ENCODE data around the gene FAM171A1.
"Not testable (repeated sequence)": the region's sequence is repeated elsewhere in the genome, so short reads cannot be mapped to it uniquely, and the experiment has no call there.

FAM171A1 gene

DNA sequence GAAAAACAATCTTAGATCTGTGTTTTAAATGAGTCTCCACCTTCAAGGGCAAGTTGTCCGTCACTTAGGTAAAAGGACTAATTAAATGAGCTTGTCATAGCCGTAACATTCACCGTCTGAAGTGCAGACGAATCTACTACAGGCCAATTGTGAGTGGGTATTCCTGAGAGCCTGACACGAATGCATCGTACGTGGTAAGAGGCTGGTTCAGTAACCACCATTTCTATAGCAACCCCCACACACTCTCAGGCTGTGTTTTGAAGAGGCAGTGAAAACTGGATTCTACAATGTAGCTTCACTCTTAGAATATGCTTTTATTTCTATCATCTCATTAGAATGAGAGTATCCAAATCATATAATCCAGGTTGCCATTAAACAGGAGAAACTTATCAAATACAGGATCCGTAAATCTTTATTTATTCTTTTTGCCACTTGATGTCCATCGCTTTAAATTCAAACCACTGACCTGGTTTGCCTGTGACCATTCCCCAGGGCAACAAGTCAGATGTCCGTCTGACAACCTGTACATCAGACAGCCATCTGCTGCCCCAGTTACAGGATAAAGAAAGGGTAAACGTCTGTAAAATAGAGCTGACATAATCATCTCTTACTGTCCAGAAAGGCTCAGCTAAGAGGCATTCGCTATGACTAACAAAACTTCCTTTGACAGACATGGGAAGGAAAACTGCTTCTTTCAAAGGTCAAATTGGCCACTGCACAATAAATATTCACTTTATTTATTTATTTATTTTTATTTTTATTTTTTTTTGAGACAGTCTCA, 132.3 kb downstream of the FAM171A1 start:
- no peak for DNase-seq

DNA sequence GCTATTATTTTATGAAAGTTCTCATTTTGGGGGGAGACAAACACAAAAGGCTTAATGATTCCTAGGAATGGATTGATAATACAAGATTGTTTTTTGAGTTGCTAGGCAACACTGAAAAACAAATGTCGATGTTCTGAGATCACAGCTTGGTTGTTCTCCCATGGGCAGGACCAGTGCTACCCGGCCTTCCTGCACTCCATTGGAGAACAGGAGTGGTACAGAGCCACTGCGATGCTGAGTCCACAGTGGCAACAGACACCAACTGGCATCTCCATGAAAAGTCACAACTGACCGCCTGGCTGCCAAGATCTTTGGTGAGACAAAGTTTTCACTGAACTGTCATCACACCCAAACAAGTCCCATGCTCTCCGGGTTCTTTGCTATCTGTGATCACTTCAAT, 133.7 kb downstream of the FAM171A1 start:
- no peak for DNase-seq

DNA sequence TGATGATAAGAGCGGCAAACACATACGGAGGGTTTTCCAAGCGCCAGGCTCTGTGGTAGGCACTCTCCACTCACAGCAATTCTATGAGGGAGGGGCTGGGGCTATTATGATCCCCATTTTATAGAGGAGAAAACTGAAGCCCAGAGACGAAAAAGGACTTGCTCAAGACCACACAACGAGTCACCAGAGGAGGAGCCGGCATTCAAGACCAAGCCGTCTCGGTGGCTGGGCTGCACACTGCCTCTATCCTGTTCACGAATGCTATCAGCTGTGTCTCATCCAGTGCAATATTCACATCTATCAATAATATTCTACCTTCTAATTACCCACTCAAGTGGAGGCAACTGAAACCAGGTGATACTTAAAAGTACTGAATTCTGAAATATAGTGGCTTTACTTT, 134.7 kb downstream of the FAM171A1 start:
- peak; percentile 69 for DNase-seq

DNA sequence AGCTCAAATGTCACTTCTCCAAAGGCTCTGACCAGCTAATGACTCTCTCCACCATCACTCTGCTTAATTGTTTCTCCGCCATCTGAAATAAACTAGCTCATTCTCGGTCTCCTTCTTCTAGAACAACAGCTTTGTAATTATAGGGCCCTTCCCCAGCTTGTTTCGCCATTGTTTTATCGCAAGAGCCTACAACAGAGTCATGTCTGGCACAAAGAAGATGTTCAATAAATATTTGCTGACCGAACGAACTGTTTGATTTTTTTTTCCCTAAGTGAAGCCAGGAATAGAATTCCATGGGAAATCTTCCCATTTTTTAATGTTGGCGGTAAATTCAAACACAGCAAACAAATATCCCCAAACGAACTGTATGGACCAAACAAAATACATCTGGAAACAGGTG, 138.8 kb downstream of the FAM171A1 start:
- DNase-seq = no peak

DNA sequence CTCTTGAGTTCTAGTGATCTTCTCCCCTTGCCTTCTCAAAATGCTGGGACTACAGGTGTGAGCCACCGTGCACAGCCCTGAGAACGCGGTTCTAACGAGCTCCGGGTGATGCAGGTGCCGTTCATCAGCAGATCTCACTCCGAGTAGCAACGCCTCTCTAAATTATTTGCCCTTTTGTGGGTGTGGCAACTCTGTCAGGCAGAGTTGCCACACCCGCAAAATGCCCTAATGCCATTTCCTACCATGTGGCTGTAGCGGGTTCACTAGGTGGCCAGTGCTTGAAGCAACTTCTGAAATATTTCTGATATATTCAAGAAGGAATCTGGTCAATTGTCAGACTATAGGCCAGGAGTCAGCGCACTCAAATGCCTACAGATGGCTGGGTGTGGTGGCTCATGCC, 139.7 kb downstream of the FAM171A1 start:
- DNase-seq = no peak

DNA sequence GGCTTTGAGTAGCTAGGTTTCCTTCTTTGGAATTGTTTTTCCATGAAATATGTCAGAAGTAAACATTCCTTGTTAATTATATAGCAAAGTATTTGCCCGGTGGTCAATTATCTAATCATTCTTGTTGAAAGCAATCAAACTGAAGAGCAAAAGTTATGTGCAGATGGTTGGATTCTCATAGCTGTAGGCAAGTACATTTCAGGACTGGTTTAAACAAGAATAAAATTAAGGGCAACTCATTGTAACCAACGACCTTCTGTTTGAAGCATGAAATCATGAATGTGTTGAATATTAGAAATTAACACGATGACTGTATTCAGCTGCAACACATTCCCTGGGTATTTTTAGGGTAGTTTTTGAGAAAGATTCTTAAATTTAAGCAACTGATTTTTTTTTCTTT, 140.8 kb downstream of the FAM171A1 start:
- DNase-seq = no peak

DNA sequence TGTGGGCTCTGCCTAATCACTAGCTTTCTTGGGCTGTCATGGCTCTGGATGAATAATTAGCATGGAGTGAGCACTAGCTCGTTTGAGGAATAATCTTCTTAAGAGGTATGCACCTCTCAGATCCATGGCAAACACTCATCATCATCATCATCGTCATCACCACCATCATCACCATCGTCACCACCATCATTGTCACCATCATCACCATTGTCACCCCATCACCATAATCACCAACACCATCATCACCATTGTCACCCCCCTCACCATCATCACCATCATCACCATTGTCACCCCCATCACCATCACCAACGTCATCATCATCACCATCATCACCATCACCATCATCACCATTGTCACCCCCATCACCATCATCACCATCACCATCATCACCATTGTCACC, 141.8 kb downstream of the FAM171A1 start:
- DNase-seq = peak; percentile 0

DNA sequence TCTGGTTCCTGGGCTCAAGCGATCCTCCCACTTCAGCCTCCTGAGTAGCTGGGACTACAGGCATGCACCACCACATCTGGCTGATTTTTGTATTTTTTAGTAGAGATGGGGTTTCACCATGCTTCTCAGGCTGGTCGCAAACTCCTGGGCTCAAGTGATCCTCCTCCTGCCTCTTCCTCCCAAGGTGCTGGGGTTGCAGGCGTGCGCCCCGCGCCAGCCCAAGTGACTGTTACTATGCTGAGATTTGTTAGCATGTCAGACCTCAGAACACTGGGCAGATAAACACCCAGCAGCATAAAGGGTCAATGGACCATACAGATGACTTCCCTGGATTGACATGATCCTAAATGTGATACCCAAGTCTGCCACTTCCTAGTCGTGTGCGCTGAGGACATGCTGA, 142.7 kb downstream of the FAM171A1 start:
- peak; percentile 29 for DNase-seq

DNA sequence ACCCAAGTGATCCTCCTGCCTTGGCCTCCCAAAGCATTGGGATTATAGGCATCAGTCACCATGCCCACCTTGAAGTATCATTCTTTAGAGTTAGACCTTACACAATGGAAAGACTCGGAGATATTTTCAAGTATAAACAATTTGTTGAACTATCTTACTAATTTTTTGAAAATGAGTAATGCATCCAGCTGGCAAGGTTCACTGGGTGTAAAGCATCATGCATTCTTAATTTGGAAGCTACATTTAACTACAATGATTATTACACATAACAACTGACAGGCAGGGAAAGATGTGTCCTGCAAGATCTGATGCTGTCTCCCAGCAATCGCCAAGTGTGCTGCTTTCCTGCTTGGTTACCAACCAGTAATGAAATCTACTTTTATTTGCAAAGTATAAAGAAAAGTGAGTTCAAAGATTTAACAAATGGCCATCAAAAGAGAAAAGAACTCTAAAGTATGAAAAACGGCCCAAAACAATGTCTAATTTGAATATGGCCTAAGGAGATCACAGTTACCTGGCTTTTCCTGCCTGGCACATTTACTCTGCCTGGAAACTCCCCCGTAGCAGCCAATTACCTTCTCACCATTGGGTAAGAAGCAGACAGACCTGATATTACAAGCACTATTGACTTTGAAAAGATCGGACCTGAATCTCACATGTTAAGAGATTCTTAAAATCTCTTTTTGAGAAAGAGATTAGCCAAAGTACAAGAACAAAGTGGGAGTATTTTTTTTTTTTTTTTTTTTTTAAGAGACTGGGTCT, 143.3 kb downstream of the FAM171A1 start:
- no peak for DNase-seq

DNA sequence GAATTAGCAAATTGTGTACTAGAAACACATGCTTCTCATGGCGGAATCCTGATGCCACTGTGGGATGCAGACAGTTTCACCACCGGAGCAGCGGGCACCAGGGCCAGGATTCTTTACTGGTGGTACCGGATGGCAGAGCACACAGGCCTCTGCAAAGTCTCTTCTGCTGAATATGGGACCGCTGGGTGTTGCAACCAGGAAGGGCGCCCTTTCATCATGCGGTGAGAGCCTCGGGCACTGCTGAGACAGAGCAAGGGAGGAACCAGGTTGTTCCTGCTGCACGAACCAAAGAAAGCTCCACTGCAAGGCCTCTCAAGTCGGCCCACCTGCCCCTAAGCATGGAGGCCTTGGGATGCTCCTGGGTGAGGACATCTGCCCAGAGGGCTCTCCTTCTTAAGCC, 145.6 kb downstream of the FAM171A1 start:
- DNase-seq = no peak

DNA sequence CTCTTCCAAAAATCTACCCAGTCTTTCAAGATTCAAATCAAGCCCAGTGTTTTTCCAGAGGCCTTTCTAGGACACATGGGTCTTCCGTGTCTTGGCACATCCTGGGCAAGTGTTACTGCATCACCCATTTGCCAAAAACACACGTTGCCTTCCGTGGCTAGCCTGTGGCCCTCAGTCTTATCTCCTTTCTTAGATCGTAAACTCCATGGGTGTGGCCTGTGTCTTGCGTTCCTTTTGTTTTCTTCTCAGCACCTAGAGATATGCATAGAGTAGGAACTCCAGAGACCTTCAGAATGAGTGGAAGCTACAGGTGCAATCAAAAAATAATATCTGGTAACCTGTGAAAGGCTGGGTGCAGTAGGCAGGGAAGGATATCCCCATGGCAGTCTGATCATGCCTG, 146.1 kb downstream of the FAM171A1 start:
- no peak for DNase-seq

DNA sequence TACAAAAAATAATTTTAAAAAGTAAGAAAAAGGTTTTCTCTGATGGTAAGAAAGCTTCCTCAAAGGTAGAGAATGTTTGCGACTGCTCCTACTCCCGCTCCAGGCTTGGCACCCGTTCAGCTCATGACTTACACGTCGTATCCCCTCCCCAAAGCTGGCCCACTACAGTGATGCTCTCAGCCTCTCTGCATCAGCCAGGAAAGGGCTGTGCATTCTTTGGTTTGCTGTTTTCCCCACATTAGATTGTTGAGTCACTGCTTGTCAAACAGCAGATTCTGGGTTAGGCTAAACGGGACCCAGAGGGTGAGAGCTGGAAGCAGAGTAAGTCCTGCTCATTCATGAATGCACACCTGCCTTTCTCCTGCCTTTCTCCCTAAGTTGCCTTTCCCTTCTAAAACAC, 147.9 kb downstream of the FAM171A1 start:
- DNase-seq = no peak

DNA sequence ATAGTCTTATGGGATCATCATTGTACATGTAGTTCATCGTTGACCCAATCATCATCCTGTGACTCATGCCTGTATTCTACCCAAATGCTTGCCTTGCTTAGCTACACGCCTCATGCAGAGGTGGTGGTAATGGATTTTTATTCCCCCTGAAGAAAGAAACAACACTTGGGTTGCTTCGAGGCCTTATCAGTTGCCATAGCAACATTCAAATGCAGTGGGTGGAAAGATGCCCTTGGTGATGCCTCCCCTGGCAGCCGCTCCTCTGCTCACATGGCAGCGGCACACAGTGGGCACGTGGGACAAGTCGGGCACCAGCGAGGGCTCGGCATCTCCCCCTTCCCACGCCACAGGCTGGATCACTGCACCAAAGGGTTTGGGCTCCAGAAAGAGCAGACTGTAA, 148.6 kb downstream of the FAM171A1 start:
- DNase-seq = no peak

DNA sequence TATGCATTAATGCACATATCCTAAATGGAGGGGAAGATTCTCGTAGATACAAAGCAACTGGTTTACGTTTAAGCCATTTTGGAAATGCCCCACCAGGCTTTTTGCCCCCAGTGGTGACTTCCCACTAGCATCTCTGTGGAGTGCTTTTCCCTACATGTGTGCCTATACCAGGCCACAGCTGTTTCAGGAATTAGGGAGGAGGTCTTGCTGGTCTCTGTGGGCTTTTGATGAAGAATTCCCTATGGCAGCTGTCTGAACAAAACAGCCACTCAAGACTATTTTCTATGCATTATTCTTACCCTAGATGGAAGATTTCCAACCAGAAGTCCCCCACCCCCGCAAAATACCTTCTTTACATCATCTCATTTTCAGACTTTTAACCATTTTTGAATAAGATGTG, 150.6 kb downstream of the FAM171A1 start:
- DNase-seq = no peak

DNA sequence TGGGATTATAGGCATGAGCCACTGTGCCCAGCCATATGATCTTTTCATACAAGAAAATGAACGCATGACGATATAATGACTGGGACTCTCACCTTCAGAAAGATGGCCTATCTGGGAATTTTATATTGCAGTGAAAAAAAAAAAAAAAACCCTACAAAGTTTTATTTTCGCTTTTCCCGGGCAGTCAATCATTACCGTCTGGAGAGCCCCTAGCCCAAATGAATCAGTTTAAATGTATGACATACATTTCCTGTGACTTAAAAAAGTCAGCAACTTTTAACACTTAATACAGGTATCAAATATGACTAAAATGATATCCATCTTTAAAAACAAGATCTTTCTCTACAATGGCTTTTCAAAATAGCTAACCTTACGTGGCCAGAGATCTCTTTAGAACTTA, 154.4 kb downstream of the FAM171A1 start:
- DNase-seq = no peak

DNA sequence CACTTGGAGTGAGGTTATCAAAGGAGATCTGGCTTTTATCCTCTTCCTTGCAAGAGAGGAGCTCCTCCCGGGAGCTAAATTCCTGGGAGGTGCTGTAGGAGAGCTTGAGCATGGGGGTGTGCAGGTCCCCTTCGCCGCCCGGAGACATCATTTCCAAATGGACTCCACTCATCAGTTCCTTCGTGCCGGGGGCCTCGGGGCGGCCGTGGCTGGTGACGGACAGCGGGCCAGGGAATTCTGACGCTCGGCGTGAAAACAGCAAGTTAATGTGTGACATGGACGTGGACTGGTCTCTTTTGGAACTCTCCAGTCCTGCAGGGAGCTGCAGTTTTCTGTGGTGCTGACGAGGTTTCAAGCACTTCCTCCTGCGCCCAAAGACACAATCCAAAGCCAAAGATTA, 156.9 kb downstream of the FAM171A1 start:
- DNase-seq = no peak

DNA sequence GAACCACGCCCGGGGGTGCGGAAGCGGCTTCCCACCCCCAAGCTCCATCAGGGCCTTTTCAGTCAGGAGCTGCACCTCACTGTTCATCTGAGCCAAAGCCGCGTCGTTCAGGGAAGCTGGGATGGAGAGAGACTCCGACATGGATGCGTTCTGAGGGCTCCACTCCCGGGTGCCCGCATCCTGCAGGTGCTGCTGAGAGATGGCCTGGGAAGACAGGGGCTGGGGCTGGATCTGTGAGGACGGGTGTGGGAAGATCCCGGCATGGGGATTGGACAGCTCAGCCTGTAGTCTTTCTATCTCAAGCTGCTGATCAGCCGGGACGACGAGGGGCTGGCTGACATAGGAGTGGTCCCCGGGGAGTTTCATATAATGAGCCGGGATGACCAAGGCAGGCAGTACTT, 157.6 kb downstream of the FAM171A1 start:
- no peak for DNase-seq

DNA sequence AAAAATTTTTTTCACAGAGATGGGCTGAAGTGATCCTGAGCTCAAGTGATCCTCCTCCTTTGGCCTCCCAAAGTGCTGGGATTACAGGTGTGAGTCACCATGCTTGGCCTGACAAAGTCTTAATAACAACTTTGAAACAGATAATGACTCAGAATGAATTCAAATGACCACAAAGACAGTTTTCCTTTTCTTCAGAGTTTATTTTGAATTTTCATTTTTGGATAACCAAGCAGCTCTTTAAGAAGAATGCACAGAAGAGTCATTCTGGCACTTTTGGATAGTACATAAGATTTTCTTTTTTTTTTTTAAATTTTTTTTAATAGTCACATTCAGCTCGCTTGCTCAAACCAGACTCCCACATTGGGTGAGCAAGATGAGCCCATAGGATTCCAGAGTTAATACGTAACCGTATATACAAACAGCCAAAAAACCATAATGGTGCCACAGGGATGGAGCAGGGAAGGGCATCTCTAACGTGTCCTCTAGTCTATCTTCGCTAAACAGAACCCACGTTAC, 159.6 kb downstream of the FAM171A1 start:
- no peak for DNase-seq

DNA sequence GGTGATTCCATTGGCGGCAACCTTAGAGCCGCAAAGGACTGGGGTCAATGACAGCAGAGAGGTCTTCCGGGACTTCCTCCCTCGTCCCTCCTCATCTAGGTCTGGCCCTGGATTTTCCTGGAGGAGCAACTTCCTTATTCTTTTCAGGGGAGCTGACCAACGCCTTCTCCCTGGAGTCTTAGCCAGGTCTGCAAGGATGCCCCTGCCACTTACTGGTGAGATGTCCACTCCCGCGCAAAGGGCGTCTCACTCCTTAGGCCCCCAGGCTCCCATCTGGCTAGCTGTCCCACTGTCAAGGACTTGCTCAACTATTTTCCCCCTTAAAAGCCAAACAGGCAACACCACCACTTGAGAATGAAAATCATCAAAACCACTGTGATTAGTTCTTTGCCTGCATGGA, 160.6 kb downstream of the FAM171A1 start:
- DNase-seq = no peak

DNA sequence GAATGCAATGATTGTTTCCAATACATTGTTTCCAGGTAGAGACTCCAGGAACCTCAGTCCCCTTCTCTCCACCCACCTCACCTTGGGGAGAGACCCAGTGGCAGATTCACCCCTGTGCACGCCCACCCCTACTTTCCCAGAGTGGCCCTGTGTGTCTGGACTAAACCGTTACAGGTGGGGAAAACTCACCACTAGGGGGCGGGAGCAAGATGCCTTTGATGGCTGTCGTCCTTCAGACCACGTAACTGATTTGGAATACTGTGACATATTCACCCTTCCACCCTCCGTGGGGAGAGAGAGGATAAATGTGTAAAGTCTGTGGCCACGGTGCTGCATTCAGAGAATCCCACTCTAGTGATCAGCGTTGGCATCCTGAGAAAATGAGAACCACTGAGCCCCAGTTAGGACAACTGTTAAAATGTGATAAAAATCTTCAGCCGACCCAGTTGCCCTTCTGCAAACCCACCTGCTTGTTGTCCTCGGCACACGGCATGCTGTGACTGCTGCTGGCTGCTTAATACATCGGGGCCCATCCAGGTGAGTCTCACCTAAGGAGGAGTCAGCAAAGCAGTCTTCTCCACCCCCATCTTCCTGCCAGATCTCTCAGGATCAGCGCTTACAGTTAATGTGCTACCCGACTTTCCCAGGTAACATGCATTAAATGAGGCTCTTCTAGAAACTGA, 161.1 kb downstream of the FAM171A1 start:
- DNase-seq = peak; percentile 85

DNA sequence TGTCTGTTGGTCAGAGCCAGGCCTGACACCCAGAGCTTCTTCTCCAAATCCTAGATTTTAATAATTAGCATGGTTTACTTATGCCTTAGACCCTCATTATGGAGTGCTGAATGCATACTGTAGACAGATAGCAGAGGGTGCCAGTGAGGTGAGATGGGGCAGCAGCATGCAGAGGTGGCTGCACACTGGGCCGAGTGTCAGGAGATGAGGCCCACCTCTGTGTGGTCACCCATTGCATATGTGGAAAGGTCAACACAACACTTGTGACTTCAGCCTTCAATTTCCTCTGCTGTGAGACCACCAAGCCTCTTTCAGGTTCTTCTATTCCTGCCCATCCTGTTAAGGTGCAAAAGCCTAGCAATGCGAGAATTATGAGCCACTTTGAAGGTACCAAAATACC, 162.9 kb downstream of the FAM171A1 start:
- no peak for DNase-seq

DNA sequence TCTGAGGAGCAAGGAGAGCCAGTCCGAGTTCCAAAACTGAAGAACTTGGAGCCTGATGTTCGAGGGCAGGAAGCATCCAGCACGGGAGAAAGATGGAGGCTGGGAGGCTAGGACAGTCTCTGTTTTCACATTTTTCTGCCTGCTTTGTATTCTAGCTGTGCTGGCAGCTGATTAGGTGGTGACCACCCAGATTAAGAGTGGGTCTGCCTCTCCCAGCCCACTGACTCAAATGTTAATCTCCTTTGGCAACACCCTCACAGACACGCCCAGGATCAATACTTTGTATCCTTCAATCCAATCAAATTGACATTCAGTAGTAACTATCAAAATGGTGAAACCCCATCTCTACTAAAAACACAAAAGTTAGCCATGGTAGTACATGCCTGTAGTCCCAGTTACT, 163.7 kb downstream of the FAM171A1 start:
- DNase-seq = not testable (repeated sequence)

DNA sequence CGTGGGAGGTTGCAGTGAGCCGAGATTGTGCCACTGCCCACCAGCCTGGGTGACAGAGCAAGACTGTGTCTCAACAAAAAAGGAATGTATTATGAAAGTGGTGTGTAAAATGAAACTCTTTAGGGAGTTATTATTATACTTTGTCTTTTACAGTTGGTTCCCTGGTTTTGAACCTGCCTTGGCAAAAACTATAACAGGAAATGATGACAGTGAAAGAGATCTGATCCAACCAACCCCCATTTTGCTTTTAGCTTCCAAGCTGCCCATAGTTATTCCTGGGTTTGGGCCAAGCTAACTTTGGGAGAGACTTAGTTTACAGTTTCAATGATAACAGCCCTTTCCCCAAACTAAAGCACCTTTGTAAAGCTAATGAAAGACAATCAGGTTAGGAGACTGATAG, 168.4 kb downstream of the FAM171A1 start:
- no peak for DNase-seq

DNA sequence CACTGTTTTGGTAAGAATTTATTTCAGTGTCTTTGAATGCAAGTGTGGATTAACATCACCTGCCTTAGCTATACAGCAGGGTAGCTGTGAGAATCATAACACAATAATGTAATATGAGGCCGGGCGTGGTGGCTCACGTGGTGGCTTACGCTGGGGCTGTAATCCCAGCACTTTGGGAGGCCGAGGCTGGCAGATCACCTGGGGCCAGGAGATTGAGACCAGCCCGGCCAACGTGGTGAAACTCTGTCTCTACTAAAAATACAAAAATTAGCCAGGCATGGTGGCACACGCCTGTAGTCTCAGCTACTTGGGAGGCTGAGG, 168.8 kb downstream of the FAM171A1 start:
- not testable (repeated sequence) for DNase-seq

Data from islet precursor cell (in vitro differentiated cells).